C4-2B (cell line): ENCODE measurements around the gene ANO5.

ENCODE experiments used
- CTCF ChIP-seq: fragments of 450-650 bp; conservative IDR thresholded peaks from 2 replicates; pipeline ENCODE4 v1.5.1; 2017; ENCODE audit warnings: mild to moderate bottlenecking
- ZFX ChIP-seq: fragments of 450-650 bp; IDR thresholded peaks from 2 replicates; pipeline ENCODE4 v1.6.1; 2017

- TF ChIP-seq CTCF (no peak), ZFX (no peak)
Measured at GRCh38 chr11:22165087-22165486, 27.8 kb upstream of the ANO5 start.
